ENCODE results near the gene MYLK4. TPM values are rescaled to one million over a fixed set of nuclear protein-coding genes. Genes with fewer than 3 reads are reported as not detected.

The MYLK4 gene
- total RNA-seq, 1 donor, result 0.43 TPM

GRCh38 chr6:2781685-2782355 lies 31.1 kb upstream of the MYLK4 start:
- no peak for TF ChIP-seq CTCF (IDR thresholded peaks at IDR 0.05; ENCODE audit: insufficient read depth, low read depth, low read length)
- no peak for DNase-seq (ENCODE audit: low read depth)
- H3K4me3 ChIP-seq (ENCODE audit: low read depth, low read length), result no peak overlapping the region

- H3K4me3 ChIP-seq (ENCODE audit: low read depth, low read length), result no peak overlapping the region
- no peak for TF ChIP-seq CTCF (IDR thresholded peaks at IDR 0.05; ENCODE audit: insufficient read depth, low read depth, low read length)
- DNase-seq (ENCODE audit: low read depth), result no peak
Measured at GRCh38 chr6:2780102-2780737, 29.5 kb upstream of the MYLK4 start.

GRCh38 chr6:2777249-2777648 lies 26.5 kb upstream of the MYLK4 start:
- no peak overlapping the region for H3K4me3 ChIP-seq (ENCODE audit: low read depth, low read length)
- TF ChIP-seq CTCF (IDR thresholded peaks at IDR 0.05; ENCODE audit: insufficient read depth, low read depth, low read length), result no peak
- DNase-seq (ENCODE audit: low read depth), result no peak

- TF ChIP-seq CTCF (IDR thresholded peaks at IDR 0.05; ENCODE audit: insufficient read depth, low read depth, low read length), result no peak
- DNase-seq (ENCODE audit: low read depth), result no peak
- H3K4me3 ChIP-seq (ENCODE audit: low read depth, low read length), result no peak overlapping the region
Measured at GRCh38 chr6:2775003-2775402, 24.3 kb upstream of the MYLK4 start.

GRCh38 chr6:2773449-2773848 lies 22.7 kb upstream of the MYLK4 start:
- H3K4me3 ChIP-seq (ENCODE audit: low read depth, low read length), result no peak overlapping the region
- DNase-seq (ENCODE audit: low read depth), result peak; percentile 53
- no peak for TF ChIP-seq CTCF (IDR thresholded peaks at IDR 0.05; ENCODE audit: insufficient read depth, low read depth, low read length)

GRCh38 chr6:2772840-2773239 lies 22.1 kb upstream of the MYLK4 start:
- no peak for DNase-seq (ENCODE audit: low read depth)
- no peak for TF ChIP-seq CTCF (IDR thresholded peaks at IDR 0.05; ENCODE audit: insufficient read depth, low read depth, low read length)
- no peak overlapping the region for H3K4me3 ChIP-seq (ENCODE audit: low read depth, low read length)
